WTC11 (cell line): ENCODE data around the gene FOXK1. TPM values are rescaled to one million over a fixed set of nuclear protein-coding genes. Genes with fewer than 3 reads are reported as not detected.

ENCODE experiments used
- ATAC-seq: fragments of 200-7000 bp; cut with Tn5 transposase; 2 replicates; pipeline ENCODE4 v1.10.0; 2021; ENCODE audit warnings: mild to moderate bottlenecking, moderate library complexity
- CTCF ChIA-PET: fragments of 300-600 bp; sonication (Branson Sonifier 250); formaldehyde crosslinking; loops from one replicate; lab custom pipeline; 2021; ENCODE audit warnings: antibody characterized with exemption; lab: Charles Lee
- POLR2A ChIA-PET: fragments of 350-600 bp; sonication (Branson Sonifier 250); formaldehyde crosslinking; loops from one replicate; lab custom pipeline; 2021; ENCODE audit warnings: antibody characterized with exemption; lab: Charles Lee
- DNase-seq: peaks from one replicate; pipeline ENCODE4 v3.0.0; 2021; ENCODE audit warnings: low spot score
- H3K27ac Mint-ChIP-seq: 2 replicates; pipeline ENCODE4 v1.8.0; 2021; ENCODE audit warnings: mixed read lengths
- H3K27me3 Mint-ChIP-seq: 2 replicates; pipeline ENCODE4 v1.8.0; 2021; ENCODE audit warnings: low read depth, mild to moderate bottlenecking, moderate library complexity, mixed read lengths
- H3K36me3 Mint-ChIP-seq: 2 replicates; pipeline ENCODE4 v1.8.0; 2021; ENCODE audit warnings: mixed read lengths
- H3K4me1 Mint-ChIP-seq: 2 replicates; pipeline ENCODE4 v1.8.0; 2022; ENCODE audit warnings: mixed read lengths
- H3K4me3 Mint-ChIP-seq: 2 replicates; pipeline ENCODE4 v1.8.0; 2021; ENCODE audit warnings: mild to moderate bottlenecking, moderate library complexity, mixed read lengths
- H3K9me3 Mint-ChIP-seq: 2 replicates; pipeline ENCODE4 v1.8.0; 2021; ENCODE audit warnings: mixed read lengths
- ATF1 ChIP-seq: sonication (generic); formaldehyde crosslinking; IDR thresholded peaks from 2 replicates; pipeline ENCODE4 v1.8.1; 2023; ENCODE audit warnings: mild to moderate bottlenecking, moderate library complexity, missing genetic modification reagents
- ATF2 ChIP-seq: sonication (generic); formaldehyde crosslinking; IDR thresholded peaks from 2 replicates; pipeline ENCODE4 v1.8.1; 2022; ENCODE audit warnings: low read depth, missing genetic modification reagents, borderline replicate concordance
- ATF6 ChIP-seq: sonication (generic); formaldehyde crosslinking; IDR thresholded peaks from 2 replicates; pipeline ENCODE4 v1.8.1; 2023; ENCODE audit warnings: mild to moderate bottlenecking, missing genetic modification reagents
- CDX4 ChIP-seq: fragments of 250-450 bp; sonication (Bioruptor Pico); IDR thresholded peaks from 2 replicates; pipeline ENCODE4 v1.9.0; 2021; ENCODE audit warnings: moderate library complexity, mild to moderate bottlenecking, inconsistent platforms, borderline replicate concordance
- E2F4 ChIP-seq: sonication (generic); formaldehyde crosslinking; IDR thresholded peaks from 2 replicates; pipeline ENCODE4 v1.8.1; 2022; ENCODE audit warnings: low read depth, mild to moderate bottlenecking, moderate library complexity, missing genetic modification reagents, borderline replicate concordance
- E2F5 ChIP-seq: sonication (generic); formaldehyde crosslinking; IDR thresholded peaks from 2 replicates; pipeline ENCODE4 v1.8.1; 2022; ENCODE audit warnings: mild to moderate bottlenecking, moderate library complexity, missing genetic modification reagents
- ELF4 ChIP-seq: sonication (generic); formaldehyde crosslinking; IDR thresholded peaks from 2 replicates; pipeline ENCODE4 v1.8.1; 2022; ENCODE audit warnings: low read depth, mild to moderate bottlenecking, moderate library complexity, missing genetic modification reagents
- ERG ChIP-seq: fragments of 250-450 bp; sonication (Bioruptor Pico); IDR thresholded peaks from 2 replicates; pipeline ENCODE4 v1.8.0; 2021; ENCODE audit warnings: mild to moderate bottlenecking
- JUN ChIP-seq: sonication (generic); formaldehyde crosslinking; IDR thresholded peaks from 2 replicates; pipeline ENCODE4 v1.8.0; 2023; ENCODE audit warnings: mild to moderate bottlenecking, missing genetic modification reagents
- NFATC4 ChIP-seq: fragments of 250-450 bp; sonication (Bioruptor Pico); IDR thresholded peaks from 2 replicates; pipeline ENCODE4 v1.9.0; 2021; ENCODE audit warnings: mild to moderate bottlenecking
- PREB ChIP-seq: sonication (generic); formaldehyde crosslinking; IDR thresholded peaks from 2 replicates; pipeline ENCODE4 v1.8.1; 2022; ENCODE audit warnings: mild to moderate bottlenecking, missing genetic modification reagents, moderate library complexity, borderline replicate concordance
- RELA ChIP-seq: sonication (generic); formaldehyde crosslinking; IDR thresholded peaks from 2 replicates; pipeline ENCODE4 v1.8.1; 2022; ENCODE audit warnings: missing genetic modification reagents, mild to moderate bottlenecking, borderline replicate concordance
- TEAD1 ChIP-seq: sonication (generic); formaldehyde crosslinking; IDR thresholded peaks from 2 replicates; pipeline ENCODE4 v1.8.0; 2022; ENCODE audit warnings: mild to moderate bottlenecking, missing genetic modification reagents
- USF2 ChIP-seq: sonication (generic); formaldehyde crosslinking; IDR thresholded peaks from 2 replicates; pipeline ENCODE4 v1.8.1; 2023; ENCODE audit warnings: mild to moderate bottlenecking, missing genetic modification reagents, moderate library complexity
- ZBTB43 ChIP-seq: sonication (generic); formaldehyde crosslinking; IDR thresholded peaks from 2 replicates; pipeline ENCODE4 v1.8.1; 2023; ENCODE audit warnings: mild to moderate bottlenecking, missing genetic modification reagents
- ZMAT4 ChIP-seq: fragments of 250-450 bp; sonication (Bioruptor Pico); IDR thresholded peaks from 2 replicates; pipeline ENCODE4 v1.9.0; 2021; ENCODE audit warnings: mild to moderate bottlenecking
- ZNF138 ChIP-seq: sonication (generic); formaldehyde crosslinking; conservative IDR thresholded peaks from 2 replicates; pipeline ENCODE4 v1.8.1; 2022; ENCODE audit warnings: mild to moderate bottlenecking, moderate library complexity, missing genetic modification reagents
- ZNF512 ChIP-seq: sonication (generic); formaldehyde crosslinking; IDR thresholded peaks from 2 replicates; pipeline ENCODE4 v1.8.1; 2022; ENCODE audit warnings: missing genetic modification reagents, borderline replicate concordance
- total RNA-seq: library from RNA; stranded (reverse); gene quantifications from 3 replicates; pipeline ENCODE4 v1.2.3, GENCODE V29; 2021

Gene FOXK1
- total RNA-seq, 1 experiment from 2014 or later: 21.9 TPM

- no peaks in the 10 kb centered on the region; the same call in 1 of the 2 replicates for H3K27me3 Mint-ChIP-seq
- no peak for ATAC-seq
- DNase-seq: no peak
- H3K4me1 Mint-ChIP-seq: peaks cover 14% of the 10 kb centered on the region
- H3K27ac Mint-ChIP-seq: no peak overlapping the region
- TF ChIP-seq TEAD1 (CRISPR knock-in tag): no peak
- no peak for TF ChIP-seq USF2 (CRISPR knock-in tag)
- TF ChIP-seq ZNF138: no peak
- TF ChIP-seq ATF1 (CRISPR knock-in tag): no peak
- TF ChIP-seq JUN (CRISPR knock-in tag): no peak
- no peak for TF ChIP-seq ATF2 (CRISPR knock-in tag)
- TF ChIP-seq RELA: no peak
- TF ChIP-seq E2F4 (CRISPR knock-in tag): no peak
- TF ChIP-seq NFATC4: no peak
- no peak for TF ChIP-seq ZNF512 (CRISPR knock-in tag)
- no peak for TF ChIP-seq ELF4 (CRISPR knock-in tag)
- no peak for TF ChIP-seq ATF6
- no peak for TF ChIP-seq CDX4 (CRISPR knock-in tag)
- TF ChIP-seq ERG: no peak
- TF ChIP-seq E2F5: no peak
- no peak for TF ChIP-seq ZMAT4
- TF ChIP-seq ZBTB43 (CRISPR knock-in tag): no peak
- no peak for TF ChIP-seq PREB (CRISPR knock-in tag)
- TF ChIP-seq, all 79 proteins: peak for 0
- Mint-ChIP-seq H3K36me3 (peaks cover 11% of the 10 kb centered on the region), H3K9me3 (no peaks in the 10 kb centered on the region), H3K4me3 (no peak overlapping the region)
- ChIA-PET CTCF (interaction anchor here (1.1 kb wide), 1 partner anchor 13 kb away, joined by 13 read pairs; no protein-coding TSS in a partner anchor), POLR2A (no interaction called here)
Measured at GRCh38 chr7:4779118-4779517, 97.0 kb downstream of the FOXK1 start.
